SK-N-MC (cell line): ENCODE data around the gene ZNF19.

Source experiments
- EZH2 ChIP-seq: fragments of 200-600 bp; sonication (generic); IDR thresholded peaks from one replicate; pipeline ENCODE4 v1.6.1; 2017; ENCODE audit warnings: antibody characterized with exemption
- POLR2AphosphoS5 ChIP-seq: IDR thresholded peaks from 2 replicates; pipeline ENCODE4 v1.6.1; 2012; ENCODE audit warnings: mild to moderate bottlenecking, low read depth, low read length, borderline replicate concordance

- TF ChIP-seq POLR2AphosphoS5 (no peak), EZH2 (no peak)
These were observed 58.4 kb downstream of the ZNF19 start for GRCh38 chr16:71430744-71431143.
